Panc1 (cell line): ENCODE measurements around the gene UNCX.
"Not testable (repeated sequence)": the region's sequence is repeated elsewhere in the genome, so short reads cannot be mapped to it uniquely, and the experiment has no call there.

Source experiments
- SIN3A ChIP-seq: IDR thresholded peaks from 2 replicates; pipeline ENCODE4 v1.6.1; 2012; ENCODE audit warnings: low read depth, mild to moderate bottlenecking, low read length, moderate library complexity, borderline replicate concordance; ENCODE audit not compliant: insufficient read depth
- TCF7L2 ChIP-seq: IDR thresholded peaks from 2 replicates; pipeline ENCODE4 v1.6.1; 2011; ENCODE audit warnings: mild to moderate bottlenecking, low read depth, low read length, inconsistent platforms
- TF ChIP-seq, protein P1 (sequence below), 2 experiments: IDR thresholded peaks; 2 replicates each; pipeline ENCODE4 v1.6.1; 2011 to 2012; ENCODE audit warnings: low read depth in 2 of 2, control low read depth in 1 of 2, low read length in 1 of 2, mild to moderate bottlenecking in 1 of 2, moderate library complexity in 1 of 2; ENCODE audit not compliant: insufficient read depth in 1 of 2
- TF ChIP-seq, protein P2 (sequence below): fragments of 450-650 bp; IDR thresholded peaks from 2 replicates; pipeline ENCODE4 v1.5.1; 2017; ENCODE audit warnings: mild to moderate bottlenecking

DNA sequence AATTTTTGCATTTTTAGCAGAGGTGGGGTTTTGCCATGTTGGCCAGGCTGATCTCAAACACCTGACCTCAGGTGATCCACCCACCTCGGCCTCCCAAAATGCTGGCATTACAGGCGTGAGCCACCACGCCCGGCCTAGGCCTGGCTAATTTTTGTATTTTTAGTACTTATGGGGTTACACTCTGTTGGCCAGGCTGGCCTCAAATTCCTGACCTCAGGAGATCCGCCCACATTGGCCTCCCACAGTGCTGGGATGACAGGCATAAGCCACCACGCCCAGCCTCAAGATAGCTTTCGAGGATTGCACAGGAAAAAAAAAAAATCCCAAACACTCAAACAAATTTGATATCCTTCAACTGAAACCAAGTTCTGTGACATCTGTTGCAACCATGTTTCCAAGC, 26.9 kb upstream of the UNCX start:
- TF ChIP-seq TCF7L2, SIN3A: not testable (repeated sequence)
- TF ChIP-seq, protein P1, sequence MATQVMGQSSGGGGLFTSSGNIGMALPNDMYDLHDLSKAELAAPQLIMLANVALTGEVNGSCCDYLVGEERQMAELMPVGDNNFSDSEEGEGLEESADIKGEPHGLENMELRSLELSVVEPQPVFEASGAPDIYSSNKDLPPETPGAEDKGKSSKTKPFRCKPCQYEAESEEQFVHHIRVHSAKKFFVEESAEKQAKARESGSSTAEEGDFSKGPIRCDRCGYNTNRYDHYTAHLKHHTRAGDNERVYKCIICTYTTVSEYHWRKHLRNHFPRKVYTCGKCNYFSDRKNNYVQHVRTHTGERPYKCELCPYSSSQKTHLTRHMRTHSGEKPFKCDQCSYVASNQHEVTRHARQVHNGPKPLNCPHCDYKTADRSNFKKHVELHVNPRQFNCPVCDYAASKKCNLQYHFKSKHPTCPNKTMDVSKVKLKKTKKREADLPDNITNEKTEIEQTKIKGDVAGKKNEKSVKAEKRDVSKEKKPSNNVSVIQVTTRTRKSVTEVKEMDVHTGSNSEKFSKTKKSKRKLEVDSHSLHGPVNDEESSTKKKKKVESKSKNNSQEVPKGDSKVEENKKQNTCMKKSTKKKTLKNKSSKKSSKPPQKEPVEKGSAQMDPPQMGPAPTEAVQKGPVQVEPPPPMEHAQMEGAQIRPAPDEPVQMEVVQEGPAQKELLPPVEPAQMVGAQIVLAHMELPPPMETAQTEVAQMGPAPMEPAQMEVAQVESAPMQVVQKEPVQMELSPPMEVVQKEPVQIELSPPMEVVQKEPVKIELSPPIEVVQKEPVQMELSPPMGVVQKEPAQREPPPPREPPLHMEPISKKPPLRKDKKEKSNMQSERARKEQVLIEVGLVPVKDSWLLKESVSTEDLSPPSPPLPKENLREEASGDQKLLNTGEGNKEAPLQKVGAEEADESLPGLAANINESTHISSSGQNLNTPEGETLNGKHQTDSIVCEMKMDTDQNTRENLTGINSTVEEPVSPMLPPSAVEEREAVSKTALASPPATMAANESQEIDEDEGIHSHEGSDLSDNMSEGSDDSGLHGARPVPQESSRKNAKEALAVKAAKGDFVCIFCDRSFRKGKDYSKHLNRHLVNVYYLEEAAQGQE (IDR thresholded peaks at IDR 0.05; ENCODE audit: insufficient read depth in 1 of 2, low read depth in 2 of 2, low read length in 1 of 2) = not testable (repeated sequence)
- TF ChIP-seq, protein P2, sequence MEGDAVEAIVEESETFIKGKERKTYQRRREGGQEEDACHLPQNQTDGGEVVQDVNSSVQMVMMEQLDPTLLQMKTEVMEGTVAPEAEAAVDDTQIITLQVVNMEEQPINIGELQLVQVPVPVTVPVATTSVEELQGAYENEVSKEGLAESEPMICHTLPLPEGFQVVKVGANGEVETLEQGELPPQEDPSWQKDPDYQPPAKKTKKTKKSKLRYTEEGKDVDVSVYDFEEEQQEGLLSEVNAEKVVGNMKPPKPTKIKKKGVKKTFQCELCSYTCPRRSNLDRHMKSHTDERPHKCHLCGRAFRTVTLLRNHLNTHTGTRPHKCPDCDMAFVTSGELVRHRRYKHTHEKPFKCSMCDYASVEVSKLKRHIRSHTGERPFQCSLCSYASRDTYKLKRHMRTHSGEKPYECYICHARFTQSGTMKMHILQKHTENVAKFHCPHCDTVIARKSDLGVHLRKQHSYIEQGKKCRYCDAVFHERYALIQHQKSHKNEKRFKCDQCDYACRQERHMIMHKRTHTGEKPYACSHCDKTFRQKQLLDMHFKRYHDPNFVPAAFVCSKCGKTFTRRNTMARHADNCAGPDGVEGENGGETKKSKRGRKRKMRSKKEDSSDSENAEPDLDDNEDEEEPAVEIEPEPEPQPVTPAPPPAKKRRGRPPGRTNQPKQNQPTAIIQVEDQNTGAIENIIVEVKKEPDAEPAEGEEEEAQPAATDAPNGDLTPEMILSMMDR = not testable (repeated sequence)
